ENCODE data around the gene NFIA.

NFIA gene

GRCh38 chr1:61082311-61083012 is at the start of gene NFIA:
Gene NFIA, plus strand, starts transcription at chr1:61082561.
- TF ChIP-seq EZH2 (optimal IDR thresholded peaks at IDR 0.05; ENCODE audit: low read depth, low read length) (no peak), EZH2phosphoT487 (IDR thresholded peaks at IDR 0.05; ENCODE audit: low read length) (no peak), CTCF (IDR thresholded peaks at IDR 0.05; ENCODE audit: low read length) (no peak)
- Histone ChIP-seq H3K9ac (ENCODE audit: low read length) (peak within 1 kb of the TSS; percentile 54), H4K20me1 (ENCODE audit: insufficient read depth, low read length) (no peaks in the 10 kb centered on the region), H2AFZ (ENCODE audit: low read length) (peak within 1 kb of the TSS; percentile 77), H3K27ac (ENCODE audit: low read length) (no peak within 1 kb of the TSS), H3K4me2 (ENCODE audit: low read depth, low read length) (peak within 1 kb of the TSS; percentile 95), H3K36me3 (replicated peaks; ENCODE audit: insufficient read depth, low read length) (no peaks in the 10 kb centered on the region), H3K9me3 (replicated peaks; ENCODE audit: insufficient read depth, low read length) (no peaks in the 10 kb centered on the region), H3K27me3 (replicated peaks; ENCODE audit: insufficient read depth, low read length) (peaks cover 18% of the 10 kb centered on the region; the same call in 1 of the 2 replicates), H3K4me3 (ENCODE audit: low read length) (peak within 1 kb of the TSS; percentile 76), H3K9me2 (replicated peaks; ENCODE audit: insufficient read depth, low read length) (no peaks in the 10 kb centered on the region), H3K4me1 (ENCODE audit: low read length) (peaks cover 11% of the 10 kb centered on the region), H3K79me2 (ENCODE audit: low read length) (no peaks in the 10 kb centered on the region), H3F3A (ENCODE audit: insufficient read depth, low read length) (peaks cover 23% of the 10 kb centered on the region)
- DNase-seq = peak; percentile 62

GRCh38 chr1:61035880-61036279 is 46.5 kb upstream of the NFIA start:
- no peak overlapping the region for H3K4me3 ChIP-seq (ENCODE audit: low read length)
- H3K4me1 ChIP-seq (ENCODE audit: low read length) = no peaks in the 10 kb centered on the region
- no peaks in the 10 kb centered on the region for H4K20me1 ChIP-seq (ENCODE audit: insufficient read depth, low read length)

GRCh38 chr1:61042466-61043009 is 39.8 kb upstream of the NFIA start:
- no peak overlapping the region for H3K27ac ChIP-seq (ENCODE audit: low read length)
- H3K4me2 ChIP-seq (ENCODE audit: low read depth, low read length) = peak overlapping the region; percentile 96

More at GRCh38 chr1:61035880-61036279, 46.5 kb upstream of the NFIA start:
- Histone ChIP-seq H2AFZ (ENCODE audit: low read length) (no peak overlapping the region), H3K9me3 (replicated peaks; ENCODE audit: insufficient read depth, low read length) (no peaks in the 10 kb centered on the region), H3F3A (ENCODE audit: insufficient read depth, low read length) (no peaks in the 10 kb centered on the region), H3K4me2 (ENCODE audit: low read depth, low read length) (no peak overlapping the region), H3K9me2 (replicated peaks; ENCODE audit: insufficient read depth, low read length) (no peaks in the 10 kb centered on the region), H3K27me3 (replicated peaks; ENCODE audit: insufficient read depth, low read length) (no peaks in the 10 kb centered on the region), H3K27ac (ENCODE audit: low read length) (no peak overlapping the region), H3K9ac (ENCODE audit: low read length) (no peak overlapping the region), H3K79me2 (ENCODE audit: low read length) (no peaks in the 10 kb centered on the region), H3K36me3 (replicated peaks; ENCODE audit: insufficient read depth, low read length) (no peaks in the 10 kb centered on the region)
- TF ChIP-seq EZH2 (optimal IDR thresholded peaks at IDR 0.05; ENCODE audit: low read depth, low read length) (no peak), EZH2phosphoT487 (IDR thresholded peaks at IDR 0.05; ENCODE audit: low read length) (no peak), CTCF (IDR thresholded peaks at IDR 0.05; ENCODE audit: low read length) (no peak)
- no peak for DNase-seq

More at GRCh38 chr1:61042466-61043009, 39.8 kb upstream of the NFIA start:
- Histone ChIP-seq H3K36me3 (replicated peaks; ENCODE audit: insufficient read depth, low read length) (no peaks in the 10 kb centered on the region), H3K9me3 (replicated peaks; ENCODE audit: insufficient read depth, low read length) (no peaks in the 10 kb centered on the region), H3F3A (ENCODE audit: insufficient read depth, low read length) (no peaks in the 10 kb centered on the region), H3K4me1 (ENCODE audit: low read length) (no peaks in the 10 kb centered on the region), H2AFZ (ENCODE audit: low read length) (peak overlapping the region; percentile 88; the same call in 1 of the 2 replicates), H3K79me2 (ENCODE audit: low read length) (no peaks in the 10 kb centered on the region), H3K9ac (ENCODE audit: low read length) (no peak overlapping the region; the same call in 1 of the 2 replicates), H3K4me3 (ENCODE audit: low read length) (peak overlapping the region; percentile 74), H3K9me2 (replicated peaks; ENCODE audit: insufficient read depth, low read length) (no peaks in the 10 kb centered on the region), H3K27me3 (replicated peaks; ENCODE audit: insufficient read depth, low read length) (no peaks in the 10 kb centered on the region), H4K20me1 (ENCODE audit: insufficient read depth, low read length) (no peaks in the 10 kb centered on the region)
- DNase-seq = no peak
- no peak for TF ChIP-seq CTCF (IDR thresholded peaks at IDR 0.05; ENCODE audit: low read length)
- no peak for TF ChIP-seq EZH2phosphoT487 (IDR thresholded peaks at IDR 0.05; ENCODE audit: low read length)
- no peak for TF ChIP-seq EZH2 (optimal IDR thresholded peaks at IDR 0.05; ENCODE audit: low read depth, low read length)
